Measurements from ENCODE around the gene CADM4.

DNA sequence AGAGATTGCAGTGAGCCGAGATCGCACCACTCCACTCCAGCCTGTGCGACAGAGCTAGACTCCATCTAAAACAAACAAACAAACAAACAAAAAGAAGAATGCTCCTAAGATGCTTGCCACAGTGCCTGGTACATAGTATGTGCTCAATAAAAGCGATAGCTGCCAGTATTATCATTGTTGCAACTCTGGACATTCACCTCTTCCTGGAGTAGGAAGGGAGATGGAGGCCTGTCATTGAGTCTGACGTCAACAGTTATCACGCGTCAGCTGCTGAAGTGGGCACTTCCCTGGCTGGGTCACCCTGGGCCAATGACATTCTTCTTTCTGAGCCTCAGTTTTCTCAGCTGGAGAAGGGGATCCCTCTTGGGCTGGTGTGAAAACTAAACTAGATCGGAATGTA is 34.5 kb upstream of the CADM4 start:
- TF ChIP-seq, protein P1, sequence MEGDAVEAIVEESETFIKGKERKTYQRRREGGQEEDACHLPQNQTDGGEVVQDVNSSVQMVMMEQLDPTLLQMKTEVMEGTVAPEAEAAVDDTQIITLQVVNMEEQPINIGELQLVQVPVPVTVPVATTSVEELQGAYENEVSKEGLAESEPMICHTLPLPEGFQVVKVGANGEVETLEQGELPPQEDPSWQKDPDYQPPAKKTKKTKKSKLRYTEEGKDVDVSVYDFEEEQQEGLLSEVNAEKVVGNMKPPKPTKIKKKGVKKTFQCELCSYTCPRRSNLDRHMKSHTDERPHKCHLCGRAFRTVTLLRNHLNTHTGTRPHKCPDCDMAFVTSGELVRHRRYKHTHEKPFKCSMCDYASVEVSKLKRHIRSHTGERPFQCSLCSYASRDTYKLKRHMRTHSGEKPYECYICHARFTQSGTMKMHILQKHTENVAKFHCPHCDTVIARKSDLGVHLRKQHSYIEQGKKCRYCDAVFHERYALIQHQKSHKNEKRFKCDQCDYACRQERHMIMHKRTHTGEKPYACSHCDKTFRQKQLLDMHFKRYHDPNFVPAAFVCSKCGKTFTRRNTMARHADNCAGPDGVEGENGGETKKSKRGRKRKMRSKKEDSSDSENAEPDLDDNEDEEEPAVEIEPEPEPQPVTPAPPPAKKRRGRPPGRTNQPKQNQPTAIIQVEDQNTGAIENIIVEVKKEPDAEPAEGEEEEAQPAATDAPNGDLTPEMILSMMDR (IDR thresholded peaks at IDR 0.05; ENCODE audit: borderline replicate concordance, extremely low read depth, low read length, poor library complexity, severe bottlenecking): no peak
- no peak for TF ChIP-seq EZH2 (IDR thresholded peaks at IDR 0.05; ENCODE audit: borderline replicate concordance, low read depth, low read length, severe bottlenecking)
